ENCODE results near the gene APOB.

DNA sequence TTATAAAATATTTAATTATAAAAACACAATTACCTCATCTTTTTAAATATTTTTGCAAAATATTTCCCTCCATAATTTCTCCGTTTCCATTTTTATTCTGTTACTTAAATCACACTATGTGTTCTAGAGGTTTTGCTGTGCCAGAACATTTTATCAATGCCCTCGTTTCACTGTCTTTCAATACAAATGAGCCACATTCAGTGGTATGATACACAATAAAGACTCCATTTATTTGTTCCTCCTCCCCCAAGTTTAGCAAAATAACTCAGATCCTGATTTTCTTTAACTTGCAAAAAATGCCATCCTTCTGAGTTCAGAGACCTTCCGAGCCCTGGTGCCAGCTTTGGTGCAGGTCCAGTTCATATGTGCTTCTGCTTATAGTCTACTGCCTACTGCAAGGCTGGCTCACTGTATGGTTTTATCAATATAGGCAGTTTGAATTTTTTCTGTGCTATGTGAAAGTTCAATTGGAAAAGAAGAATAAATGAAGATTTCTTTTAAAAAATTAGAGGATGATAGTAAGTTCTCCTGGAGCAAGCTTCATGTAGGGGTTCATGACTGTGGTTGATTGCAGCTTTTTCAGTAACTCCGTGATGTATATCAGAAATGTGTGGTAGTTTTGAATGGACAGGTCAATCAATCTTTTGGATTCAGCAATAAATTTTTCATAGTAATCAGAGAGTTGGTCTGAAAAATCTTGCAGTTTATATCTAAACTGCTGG lies 42.5 kb downstream of the APOB start:
- TF ChIP-seq, protein P1, sequence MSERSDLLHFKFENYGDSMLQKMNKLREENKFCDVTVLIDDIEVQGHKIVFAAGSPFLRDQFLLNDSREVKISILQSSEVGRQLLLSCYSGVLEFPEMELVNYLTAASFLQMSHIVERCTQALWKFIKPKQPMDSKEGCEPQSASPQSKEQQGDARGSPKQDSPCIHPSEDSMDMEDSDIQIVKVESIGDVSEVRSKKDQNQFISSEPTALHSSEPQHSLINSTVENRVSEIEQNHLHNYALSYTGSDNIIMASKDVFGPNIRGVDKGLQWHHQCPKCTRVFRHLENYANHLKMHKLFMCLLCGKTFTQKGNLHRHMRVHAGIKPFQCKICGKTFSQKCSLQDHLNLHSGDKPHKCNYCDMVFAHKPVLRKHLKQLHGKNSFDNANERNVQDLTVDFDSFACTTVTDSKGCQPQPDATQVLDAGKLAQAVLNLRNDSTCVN (CRISPR knock-in tag; IDR thresholded peaks at IDR 0.05; ENCODE audit: borderline replicate concordance): no peak
- TF ChIP-seq ZNF432 (CRISPR knock-in tag; IDR thresholded peaks at IDR 0.05; ENCODE audit: borderline replicate concordance): no peak
- no peak for TF ChIP-seq TAF1 (CRISPR knock-in tag; IDR thresholded peaks at IDR 0.05)
- no peak for TF ChIP-seq JUND (CRISPR knock-in tag; IDR thresholded peaks at IDR 0.05)
- TF ChIP-seq, protein P2, sequence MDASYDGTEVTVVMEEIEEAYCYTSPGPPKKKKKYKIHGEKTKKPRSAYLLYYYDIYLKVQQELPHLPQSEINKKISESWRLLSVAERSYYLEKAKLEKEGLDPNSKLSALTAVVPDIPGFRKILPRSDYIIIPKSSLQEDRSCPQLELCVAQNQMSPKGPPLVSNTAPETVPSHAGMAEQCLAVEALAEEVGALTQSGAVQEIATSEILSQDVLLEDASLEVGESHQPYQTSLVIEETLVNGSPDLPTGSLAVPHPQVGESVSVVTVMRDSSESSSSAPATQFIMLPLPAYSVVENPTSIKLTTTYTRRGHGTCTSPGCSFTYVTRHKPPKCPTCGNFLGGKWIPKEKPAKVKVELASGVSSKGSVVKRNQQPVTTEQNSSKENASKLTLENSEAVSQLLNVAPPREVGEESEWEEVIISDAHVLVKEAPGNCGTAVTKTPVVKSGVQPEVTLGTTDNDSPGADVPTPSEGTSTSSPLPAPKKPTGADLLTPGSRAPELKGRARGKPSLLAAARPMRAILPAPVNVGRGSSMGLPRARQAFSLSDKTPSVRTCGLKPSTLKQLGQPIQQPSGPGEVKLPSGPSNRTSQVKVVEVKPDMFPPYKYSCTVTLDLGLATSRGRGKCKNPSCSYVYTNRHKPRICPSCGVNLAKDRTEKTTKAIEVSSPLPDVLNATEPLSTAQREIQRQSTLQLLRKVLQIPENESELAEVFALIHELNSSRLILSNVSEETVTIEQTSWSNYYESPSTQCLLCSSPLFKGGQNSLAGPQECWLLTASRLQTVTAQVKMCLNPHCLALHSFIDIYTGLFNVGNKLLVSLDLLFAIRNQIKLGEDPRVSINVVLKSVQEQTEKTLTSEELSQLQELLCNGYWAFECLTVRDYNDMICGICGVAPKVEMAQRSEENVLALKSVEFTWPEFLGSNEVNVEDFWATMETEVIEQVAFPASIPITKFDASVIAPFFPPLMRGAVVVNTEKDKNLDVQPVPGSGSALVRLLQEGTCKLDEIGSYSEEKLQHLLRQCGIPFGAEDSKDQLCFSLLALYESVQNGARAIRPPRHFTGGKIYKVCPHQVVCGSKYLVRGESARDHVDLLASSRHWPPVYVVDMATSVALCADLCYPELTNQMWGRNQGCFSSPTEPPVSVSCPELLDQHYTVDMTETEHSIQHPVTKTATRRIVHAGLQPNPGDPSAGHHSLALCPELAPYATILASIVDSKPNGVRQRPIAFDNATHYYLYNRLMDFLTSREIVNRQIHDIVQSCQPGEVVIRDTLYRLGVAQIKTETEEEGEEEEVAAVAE (CRISPR knock-in tag; IDR thresholded peaks at IDR 0.05; ENCODE audit: borderline replicate concordance): no peak
- TF ChIP-seq, protein P3, sequence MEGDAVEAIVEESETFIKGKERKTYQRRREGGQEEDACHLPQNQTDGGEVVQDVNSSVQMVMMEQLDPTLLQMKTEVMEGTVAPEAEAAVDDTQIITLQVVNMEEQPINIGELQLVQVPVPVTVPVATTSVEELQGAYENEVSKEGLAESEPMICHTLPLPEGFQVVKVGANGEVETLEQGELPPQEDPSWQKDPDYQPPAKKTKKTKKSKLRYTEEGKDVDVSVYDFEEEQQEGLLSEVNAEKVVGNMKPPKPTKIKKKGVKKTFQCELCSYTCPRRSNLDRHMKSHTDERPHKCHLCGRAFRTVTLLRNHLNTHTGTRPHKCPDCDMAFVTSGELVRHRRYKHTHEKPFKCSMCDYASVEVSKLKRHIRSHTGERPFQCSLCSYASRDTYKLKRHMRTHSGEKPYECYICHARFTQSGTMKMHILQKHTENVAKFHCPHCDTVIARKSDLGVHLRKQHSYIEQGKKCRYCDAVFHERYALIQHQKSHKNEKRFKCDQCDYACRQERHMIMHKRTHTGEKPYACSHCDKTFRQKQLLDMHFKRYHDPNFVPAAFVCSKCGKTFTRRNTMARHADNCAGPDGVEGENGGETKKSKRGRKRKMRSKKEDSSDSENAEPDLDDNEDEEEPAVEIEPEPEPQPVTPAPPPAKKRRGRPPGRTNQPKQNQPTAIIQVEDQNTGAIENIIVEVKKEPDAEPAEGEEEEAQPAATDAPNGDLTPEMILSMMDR (CRISPR knock-in tag; IDR thresholded peaks at IDR 0.05): no peak

All from HepG2 (cell line).